ENCODE results near the gene AFP.

GRCh38 chr4:73404457-73404856 is 31.6 kb upstream of the AFP start:
- TF ChIP-seq RAD21 (conservative IDR thresholded peaks at IDR 0.05) (no peak), MXI1 (conservative IDR thresholded peaks at IDR 0.05; ENCODE audit: poor library complexity, severe bottlenecking) (no peak)

Data from neural cell (in vitro differentiated cells).